Fibroblast of lung (primary cell): ENCODE data around the gene IFT22.

Experiments
- EZH2 ChIP-seq: IDR thresholded peaks from 2 replicates; pipeline ENCODE4 v1.5.1; 2012; ENCODE audit warnings: low read length, control low read depth, mild to moderate bottlenecking; ENCODE audit errors: missing control alignments
- TF ChIP-seq, protein P1 (sequence below), 2 donors: IDR thresholded peaks in 1 of 2; conservative IDR thresholded peaks in 1 of 2; 1 replicate in 1 of 2; 2 replicates in 1 of 2; pipeline ENCODE4 v1.5.1; 2011 to 2012; ENCODE audit warnings: low read length in 2 of 2, control low read depth in 1 of 2, inconsistent platforms in 1 of 2, low read depth in 1 of 2, mild to moderate bottlenecking in 1 of 2

DNA sequence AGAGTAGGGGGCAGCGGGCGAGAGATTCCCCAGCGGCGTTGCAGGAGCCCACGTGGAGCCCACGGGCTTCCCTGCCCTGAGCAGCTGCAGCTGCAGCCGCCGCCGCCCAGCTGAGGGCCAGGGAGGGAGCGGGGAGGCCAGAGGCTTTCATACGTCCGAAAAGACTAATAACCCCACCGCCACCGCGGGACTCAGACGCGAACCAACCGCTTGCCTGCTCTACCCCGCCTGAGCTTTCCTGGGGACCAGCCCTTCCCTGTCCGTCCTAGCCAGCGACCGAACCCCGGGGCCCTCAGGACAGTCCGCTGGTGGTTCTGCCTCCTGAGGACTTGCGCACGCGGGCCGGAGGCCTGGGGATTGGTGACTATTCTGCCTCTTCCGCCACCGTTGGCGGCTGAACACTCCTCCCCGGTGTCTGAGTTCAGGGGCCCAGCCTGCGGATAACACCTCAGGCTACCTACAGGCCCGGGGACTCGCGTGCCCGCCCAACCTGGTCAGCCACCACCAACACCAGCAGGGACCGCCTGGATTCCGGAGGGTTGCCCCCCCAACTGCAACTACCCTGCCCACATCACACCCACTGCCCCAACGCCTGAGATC, 18.4 kb downstream of the IFT22 start:
- no peak for TF ChIP-seq EZH2
- TF ChIP-seq, protein P1, sequence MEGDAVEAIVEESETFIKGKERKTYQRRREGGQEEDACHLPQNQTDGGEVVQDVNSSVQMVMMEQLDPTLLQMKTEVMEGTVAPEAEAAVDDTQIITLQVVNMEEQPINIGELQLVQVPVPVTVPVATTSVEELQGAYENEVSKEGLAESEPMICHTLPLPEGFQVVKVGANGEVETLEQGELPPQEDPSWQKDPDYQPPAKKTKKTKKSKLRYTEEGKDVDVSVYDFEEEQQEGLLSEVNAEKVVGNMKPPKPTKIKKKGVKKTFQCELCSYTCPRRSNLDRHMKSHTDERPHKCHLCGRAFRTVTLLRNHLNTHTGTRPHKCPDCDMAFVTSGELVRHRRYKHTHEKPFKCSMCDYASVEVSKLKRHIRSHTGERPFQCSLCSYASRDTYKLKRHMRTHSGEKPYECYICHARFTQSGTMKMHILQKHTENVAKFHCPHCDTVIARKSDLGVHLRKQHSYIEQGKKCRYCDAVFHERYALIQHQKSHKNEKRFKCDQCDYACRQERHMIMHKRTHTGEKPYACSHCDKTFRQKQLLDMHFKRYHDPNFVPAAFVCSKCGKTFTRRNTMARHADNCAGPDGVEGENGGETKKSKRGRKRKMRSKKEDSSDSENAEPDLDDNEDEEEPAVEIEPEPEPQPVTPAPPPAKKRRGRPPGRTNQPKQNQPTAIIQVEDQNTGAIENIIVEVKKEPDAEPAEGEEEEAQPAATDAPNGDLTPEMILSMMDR (conservative IDR thresholded peaks at IDR 0.05 in 1 of 2, IDR thresholded peaks at IDR 0.05 in 1 of 2; ENCODE audit: low read depth in 1 of 2, low read length in 2 of 2): no peak
